ENCODE data around the gene HNRNPA0.

DNA sequence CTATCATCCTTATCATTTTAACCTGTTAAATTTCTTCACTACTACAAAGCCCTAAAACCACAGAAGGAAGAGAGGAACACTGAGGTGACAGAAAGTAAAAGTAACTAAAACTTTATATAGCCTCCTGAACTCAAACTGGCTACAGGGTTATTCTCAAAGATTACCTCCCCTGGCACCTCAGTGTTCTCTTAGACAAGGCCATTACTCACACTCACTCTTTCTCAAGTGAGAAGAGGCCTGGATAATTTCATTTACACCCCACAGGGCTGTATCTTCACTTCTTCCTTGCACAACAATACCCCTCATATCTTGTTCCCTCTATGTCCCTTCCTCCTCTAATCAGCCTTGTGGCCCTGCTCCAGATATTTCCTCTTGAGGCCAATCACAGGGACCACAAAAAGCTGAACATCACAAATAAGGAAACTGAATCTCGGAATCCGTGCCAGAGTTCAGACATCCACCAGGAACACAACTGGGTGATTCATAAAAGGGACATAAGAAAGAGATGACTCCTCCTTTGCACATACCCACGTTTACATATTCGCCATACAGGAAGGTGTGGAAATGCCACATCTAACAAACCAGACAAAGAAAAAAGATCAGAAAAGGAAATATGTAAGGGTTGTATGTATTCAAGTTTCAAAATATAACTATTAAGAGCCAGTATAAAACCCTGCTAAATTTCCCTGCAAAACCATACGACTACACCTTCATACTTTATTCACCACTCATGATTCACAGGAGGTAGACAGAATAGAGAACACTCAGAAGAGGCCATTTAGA lies 16.6 kb downstream of the HNRNPA0 start:
- no peak for TF ChIP-seq JUND (IDR thresholded peaks at IDR 0.05)
- TF ChIP-seq, protein P1, sequence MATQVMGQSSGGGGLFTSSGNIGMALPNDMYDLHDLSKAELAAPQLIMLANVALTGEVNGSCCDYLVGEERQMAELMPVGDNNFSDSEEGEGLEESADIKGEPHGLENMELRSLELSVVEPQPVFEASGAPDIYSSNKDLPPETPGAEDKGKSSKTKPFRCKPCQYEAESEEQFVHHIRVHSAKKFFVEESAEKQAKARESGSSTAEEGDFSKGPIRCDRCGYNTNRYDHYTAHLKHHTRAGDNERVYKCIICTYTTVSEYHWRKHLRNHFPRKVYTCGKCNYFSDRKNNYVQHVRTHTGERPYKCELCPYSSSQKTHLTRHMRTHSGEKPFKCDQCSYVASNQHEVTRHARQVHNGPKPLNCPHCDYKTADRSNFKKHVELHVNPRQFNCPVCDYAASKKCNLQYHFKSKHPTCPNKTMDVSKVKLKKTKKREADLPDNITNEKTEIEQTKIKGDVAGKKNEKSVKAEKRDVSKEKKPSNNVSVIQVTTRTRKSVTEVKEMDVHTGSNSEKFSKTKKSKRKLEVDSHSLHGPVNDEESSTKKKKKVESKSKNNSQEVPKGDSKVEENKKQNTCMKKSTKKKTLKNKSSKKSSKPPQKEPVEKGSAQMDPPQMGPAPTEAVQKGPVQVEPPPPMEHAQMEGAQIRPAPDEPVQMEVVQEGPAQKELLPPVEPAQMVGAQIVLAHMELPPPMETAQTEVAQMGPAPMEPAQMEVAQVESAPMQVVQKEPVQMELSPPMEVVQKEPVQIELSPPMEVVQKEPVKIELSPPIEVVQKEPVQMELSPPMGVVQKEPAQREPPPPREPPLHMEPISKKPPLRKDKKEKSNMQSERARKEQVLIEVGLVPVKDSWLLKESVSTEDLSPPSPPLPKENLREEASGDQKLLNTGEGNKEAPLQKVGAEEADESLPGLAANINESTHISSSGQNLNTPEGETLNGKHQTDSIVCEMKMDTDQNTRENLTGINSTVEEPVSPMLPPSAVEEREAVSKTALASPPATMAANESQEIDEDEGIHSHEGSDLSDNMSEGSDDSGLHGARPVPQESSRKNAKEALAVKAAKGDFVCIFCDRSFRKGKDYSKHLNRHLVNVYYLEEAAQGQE (IDR thresholded peaks at IDR 0.05; ENCODE audit: low read depth, low read length), result no peak
- TF ChIP-seq, protein P2, sequence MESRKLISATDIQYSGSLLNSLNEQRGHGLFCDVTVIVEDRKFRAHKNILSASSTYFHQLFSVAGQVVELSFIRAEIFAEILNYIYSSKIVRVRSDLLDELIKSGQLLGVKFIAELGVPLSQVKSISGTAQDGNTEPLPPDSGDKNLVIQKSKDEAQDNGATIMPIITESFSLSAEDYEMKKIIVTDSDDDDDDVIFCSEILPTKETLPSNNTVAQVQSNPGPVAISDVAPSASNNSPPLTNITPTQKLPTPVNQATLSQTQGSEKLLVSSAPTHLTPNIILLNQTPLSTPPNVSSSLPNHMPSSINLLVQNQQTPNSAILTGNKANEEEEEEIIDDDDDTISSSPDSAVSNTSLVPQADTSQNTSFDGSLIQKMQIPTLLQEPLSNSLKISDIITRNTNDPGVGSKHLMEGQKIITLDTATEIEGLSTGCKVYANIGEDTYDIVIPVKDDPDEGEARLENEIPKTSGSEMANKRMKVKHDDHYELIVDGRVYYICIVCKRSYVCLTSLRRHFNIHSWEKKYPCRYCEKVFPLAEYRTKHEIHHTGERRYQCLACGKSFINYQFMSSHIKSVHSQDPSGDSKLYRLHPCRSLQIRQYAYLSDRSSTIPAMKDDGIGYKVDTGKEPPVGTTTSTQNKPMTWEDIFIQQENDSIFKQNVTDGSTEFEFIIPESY (IDR thresholded peaks at IDR 0.05; ENCODE audit: borderline replicate concordance, low read depth), result no peak
- no peak for TF ChIP-seq GABPA (IDR thresholded peaks at IDR 0.05; ENCODE audit: low read depth)
- no peak for TF ChIP-seq RAD21 (IDR thresholded peaks at IDR 0.05; ENCODE audit: low read length)
- TF ChIP-seq, protein P3, sequence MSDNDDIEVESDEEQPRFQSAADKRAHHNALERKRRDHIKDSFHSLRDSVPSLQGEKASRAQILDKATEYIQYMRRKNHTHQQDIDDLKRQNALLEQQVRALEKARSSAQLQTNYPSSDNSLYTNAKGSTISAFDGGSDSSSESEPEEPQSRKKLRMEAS (IDR thresholded peaks at IDR 0.05; ENCODE audit: low read depth), result no peak
- no peak for TF ChIP-seq EZH2phosphoT487 (IDR thresholded peaks at IDR 0.05; ENCODE audit: borderline replicate concordance, low read depth)
- TF ChIP-seq, protein P4, sequence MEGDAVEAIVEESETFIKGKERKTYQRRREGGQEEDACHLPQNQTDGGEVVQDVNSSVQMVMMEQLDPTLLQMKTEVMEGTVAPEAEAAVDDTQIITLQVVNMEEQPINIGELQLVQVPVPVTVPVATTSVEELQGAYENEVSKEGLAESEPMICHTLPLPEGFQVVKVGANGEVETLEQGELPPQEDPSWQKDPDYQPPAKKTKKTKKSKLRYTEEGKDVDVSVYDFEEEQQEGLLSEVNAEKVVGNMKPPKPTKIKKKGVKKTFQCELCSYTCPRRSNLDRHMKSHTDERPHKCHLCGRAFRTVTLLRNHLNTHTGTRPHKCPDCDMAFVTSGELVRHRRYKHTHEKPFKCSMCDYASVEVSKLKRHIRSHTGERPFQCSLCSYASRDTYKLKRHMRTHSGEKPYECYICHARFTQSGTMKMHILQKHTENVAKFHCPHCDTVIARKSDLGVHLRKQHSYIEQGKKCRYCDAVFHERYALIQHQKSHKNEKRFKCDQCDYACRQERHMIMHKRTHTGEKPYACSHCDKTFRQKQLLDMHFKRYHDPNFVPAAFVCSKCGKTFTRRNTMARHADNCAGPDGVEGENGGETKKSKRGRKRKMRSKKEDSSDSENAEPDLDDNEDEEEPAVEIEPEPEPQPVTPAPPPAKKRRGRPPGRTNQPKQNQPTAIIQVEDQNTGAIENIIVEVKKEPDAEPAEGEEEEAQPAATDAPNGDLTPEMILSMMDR (IDR thresholded peaks at IDR 0.05), result no peak
- TF ChIP-seq RCOR1 (IDR thresholded peaks at IDR 0.05; ENCODE audit: low read length), result no peak
- TF ChIP-seq NRF1 (IDR thresholded peaks at IDR 0.05; ENCODE audit: low read depth, low read length), result no peak
- no peak for TF ChIP-seq EP300 (IDR thresholded peaks at IDR 0.05; ENCODE audit: borderline replicate concordance in 1 of 2, low read depth in 1 of 2, low read length in 1 of 2)
- TF ChIP-seq TAF1 (IDR thresholded peaks at IDR 0.05; ENCODE audit: borderline replicate concordance, low read depth, low read length), result no peak

Measured in SK-N-SH (cell line).